Thyroid gland (tissue), 4 donors: ENCODE data around the gene SPEG. TPM values are rescaled to one million over a fixed set of nuclear protein-coding genes. Genes with fewer than 3 reads are reported as not detected.

Experiments used
- DNase-seq, 2 donors: peaks; one replicate each; pipeline ENCODE4 v3.0.0-alpha.2; 2019
- H3K27ac ChIP-seq, 3 donors: fragments of 200-600 bp; sonication (generic); 1 replicate in 2 of 3; 2 replicates in 1 of 3; pipeline ENCODE4 v1.5.1; 2016 to 2019; ENCODE audit warnings: mild to moderate bottlenecking in 1 of 3, moderate library complexity in 1 of 3
- H3K27me3 ChIP-seq: fragments of 200-600 bp; sonication (generic); one replicate; pipeline ENCODE4 v1.5.1; 2019
- H3K36me3 ChIP-seq, 2 donors: fragments of 200-600 bp; sonication (generic); one replicate each; pipeline ENCODE4 v1.5.1; 2016 to 2019
- H3K4me1 ChIP-seq, 2 donors: fragments of 200-600 bp; sonication (generic); one replicate each; pipeline ENCODE4 v1.5.1; 2017 to 2019
- H3K4me3 ChIP-seq, 3 donors: fragments of 200-600 bp; sonication (generic); replicated peaks in 1 of 3; 1 replicate in 2 of 3; 2 replicates in 1 of 3; pipeline ENCODE4 v1.5.1; 2016; ENCODE audit warnings: mild to moderate bottlenecking in 1 of 3
- H3K9me3 ChIP-seq: fragments of 200-600 bp; sonication (generic); one replicate; pipeline ENCODE4 v1.5.1; 2017
- POLR2A ChIP-seq, 2 donors: fragments of 450-650 bp; IDR thresholded peaks; one replicate each; pipeline ENCODE4 v1.6.1; 2017; ENCODE audit warnings: antibody characterized with exemption in 2 of 2, mild to moderate bottlenecking in 2 of 2, moderate library complexity in 1 of 2
- WGBS, 2 donors: methylation state at CpG; one replicate each; pipeline ENCODE4 v1.1.5; 2017; 5-methylcytosine and 5-hydroxymethylcytosine counted together
- intact Hi-C: fragments of 100-400 bp; cut with DNase I; formaldehyde crosslinking; loops from one replicate; pipeline ENCODE4 v1.15.1; 2023
- total RNA-seq, 4 donors: library from RNA; depleted of rRNA; stranded (reverse); fragments of >200 nt; gene quantifications; one replicate each; pipeline ENCODE4 v1.2.3, GENCODE V29; 2016
- TF ChIP-seq, protein P1 (sequence below), 6 experiments: fragments of 200-600 bp in 3 of 6; fragments of 450-650 bp in 3 of 6; sonication (generic) in 3 of 6; IDR thresholded peaks; one replicate each; pipeline ENCODE4 v1.5.1; 2016 to 2019; ENCODE audit warnings: antibody characterized with exemption in 6 of 6, mild to moderate bottlenecking in 2 of 6, inconsistent platforms in 1 of 6, moderate library complexity in 1 of 6

Gene SPEG
- total RNA-seq, 4 donors from 2014 or later: 1.9 to 3.5 (median 3.3) TPM

DNA sequence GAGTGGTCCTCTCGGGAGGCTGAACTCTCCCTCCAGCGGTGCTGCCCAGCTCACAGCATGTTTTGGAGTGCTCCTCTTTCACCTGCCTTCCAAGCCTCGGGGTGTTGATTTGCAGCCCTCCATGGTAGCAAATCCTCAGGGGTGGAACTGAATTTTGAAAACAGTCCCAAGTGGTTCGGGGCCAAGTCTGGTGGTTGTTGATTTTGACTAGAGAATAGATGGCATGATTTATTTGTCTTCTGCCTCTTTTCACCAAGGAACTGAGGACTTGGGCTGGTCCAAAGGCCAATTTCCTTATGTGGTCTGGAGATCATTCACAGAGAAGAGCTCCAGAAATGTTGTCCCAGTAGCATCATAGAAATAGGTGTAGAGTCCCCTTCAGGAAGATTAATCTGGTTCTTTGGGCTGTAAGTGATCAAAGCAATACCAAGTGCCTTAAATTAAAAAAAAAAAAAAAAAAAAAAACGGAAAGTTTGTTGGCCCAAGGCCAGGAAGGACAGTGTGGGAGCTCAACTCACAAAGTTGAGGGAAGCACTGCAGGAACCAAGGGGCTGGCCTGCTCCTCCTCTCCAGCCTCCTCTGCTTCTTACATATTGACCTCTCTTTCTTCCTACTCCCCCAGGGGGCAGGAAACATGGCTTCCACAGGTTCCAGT lies 18.9 kb upstream of the SPEG start:
- Histone ChIP-seq H3K27ac (no peak overlapping the region), H3K27me3 (peaks cover 9% of the 10 kb centered on the region), H3K4me3 (no peak overlapping the region), H3K4me1 (peaks cover 0 to 11% of the 10 kb centered on the region in 2 donors), H3K36me3 (no peaks in the 10 kb centered on the region), H3K9me3 (no peaks in the 10 kb centered on the region)
- intact Hi-C loops: no loop called here
- 58 to 67% methylated on average over 5 of the region's 5 CpGs for WGBS, 2 donors
- TF ChIP-seq, protein P1, sequence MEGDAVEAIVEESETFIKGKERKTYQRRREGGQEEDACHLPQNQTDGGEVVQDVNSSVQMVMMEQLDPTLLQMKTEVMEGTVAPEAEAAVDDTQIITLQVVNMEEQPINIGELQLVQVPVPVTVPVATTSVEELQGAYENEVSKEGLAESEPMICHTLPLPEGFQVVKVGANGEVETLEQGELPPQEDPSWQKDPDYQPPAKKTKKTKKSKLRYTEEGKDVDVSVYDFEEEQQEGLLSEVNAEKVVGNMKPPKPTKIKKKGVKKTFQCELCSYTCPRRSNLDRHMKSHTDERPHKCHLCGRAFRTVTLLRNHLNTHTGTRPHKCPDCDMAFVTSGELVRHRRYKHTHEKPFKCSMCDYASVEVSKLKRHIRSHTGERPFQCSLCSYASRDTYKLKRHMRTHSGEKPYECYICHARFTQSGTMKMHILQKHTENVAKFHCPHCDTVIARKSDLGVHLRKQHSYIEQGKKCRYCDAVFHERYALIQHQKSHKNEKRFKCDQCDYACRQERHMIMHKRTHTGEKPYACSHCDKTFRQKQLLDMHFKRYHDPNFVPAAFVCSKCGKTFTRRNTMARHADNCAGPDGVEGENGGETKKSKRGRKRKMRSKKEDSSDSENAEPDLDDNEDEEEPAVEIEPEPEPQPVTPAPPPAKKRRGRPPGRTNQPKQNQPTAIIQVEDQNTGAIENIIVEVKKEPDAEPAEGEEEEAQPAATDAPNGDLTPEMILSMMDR (IDR thresholded peaks at IDR 0.05): no peak
- TF ChIP-seq POLR2A (IDR thresholded peaks at IDR 0.05): no peak
- no peak for DNase-seq

DNA sequence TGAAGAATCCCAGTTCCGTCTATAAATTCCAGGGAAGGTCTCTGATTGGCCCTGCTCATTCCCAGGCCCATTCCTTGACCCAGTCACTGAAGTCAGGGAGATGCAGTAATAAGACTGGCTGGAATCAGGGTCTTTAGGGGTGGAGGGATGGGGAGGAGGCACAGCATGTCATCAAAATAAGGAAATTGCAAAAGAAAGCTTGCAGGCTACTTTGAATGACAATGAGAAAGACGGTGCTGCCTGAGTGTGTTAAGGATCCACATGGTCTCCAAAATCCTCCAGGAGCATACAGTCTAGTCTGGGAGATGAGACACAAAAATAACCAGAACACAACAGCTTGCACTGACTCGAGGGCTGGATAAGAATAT lies 18.4 kb upstream of the SPEG start:
- WGBS, 2 donors: 41 to 44% methylated on average over 3 of the region's 3 CpGs

DNA sequence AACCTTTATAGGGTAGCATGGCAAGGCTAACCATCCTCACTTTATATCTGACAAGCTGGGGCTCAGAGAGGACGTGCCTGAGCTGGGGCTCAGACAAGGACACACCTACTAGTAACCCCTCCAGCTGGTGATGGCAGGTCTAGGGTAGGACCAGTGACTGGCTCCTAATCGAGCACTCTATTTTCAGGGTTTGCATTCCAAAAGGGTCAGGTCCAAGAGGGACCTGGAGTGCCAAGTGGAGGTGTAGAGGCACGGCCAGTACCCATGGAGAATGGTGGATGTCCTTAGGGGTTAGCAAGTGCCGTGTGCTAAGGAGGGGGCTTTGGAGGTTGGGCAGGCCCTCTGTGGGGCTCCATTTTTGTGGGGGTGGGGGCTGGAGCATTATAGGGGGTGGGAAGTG lies 17.7 kb upstream of the SPEG start:
- TF ChIP-seq POLR2A (IDR thresholded peaks at IDR 0.05): no peak
- TF ChIP-seq, protein P1 (IDR thresholded peaks at IDR 0.05): no peak
- no peak overlapping the region for H3K27ac ChIP-seq
- 84 to 89% methylated on average over 2 to 4 of the region's 4 CpGs for WGBS, 2 donors

More for the DNA sequence above, 18.4 kb upstream of the SPEG start:
- H3K27me3 ChIP-seq: peaks cover 9% of the 10 kb centered on the region
- H3K27ac ChIP-seq: no peak overlapping the region
- TF ChIP-seq, protein P1 (IDR thresholded peaks at IDR 0.05): no peak
- TF ChIP-seq POLR2A (IDR thresholded peaks at IDR 0.05): no peak
- intact Hi-C loops: no loop called here
- H3K9me3 ChIP-seq: no peaks in the 10 kb centered on the region
- peaks cover 0 to 11% of the 10 kb centered on the region in 2 donors for H3K4me1 ChIP-seq
- DNase-seq: no peak
- H3K4me3 ChIP-seq: no peak overlapping the region
- H3K36me3 ChIP-seq: no peaks in the 10 kb centered on the region

DNA sequence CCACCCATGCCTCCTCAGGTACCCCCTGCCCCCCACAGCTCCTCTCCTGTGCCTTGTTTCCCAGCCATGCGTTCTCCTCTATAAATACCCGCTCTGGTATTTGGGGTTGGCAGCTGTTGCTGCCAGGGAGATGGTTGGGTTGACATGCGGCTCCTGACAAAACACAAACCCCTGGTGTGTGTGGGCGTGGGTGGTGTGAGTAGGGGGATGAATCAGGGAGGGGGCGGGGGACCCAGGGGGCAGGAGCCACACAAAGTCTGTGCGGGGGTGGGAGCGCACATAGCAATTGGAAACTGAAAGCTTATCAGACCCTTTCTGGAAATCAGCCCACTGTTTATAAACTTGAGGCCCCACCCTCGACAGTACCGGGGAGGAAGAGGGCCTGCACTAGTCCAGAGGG lies 17.3 kb upstream of the SPEG start:
- no peak for DNase-seq
- intact Hi-C loops: no loop called here
- Histone ChIP-seq H3K27ac (no peak overlapping the region), H3K27me3 (peaks cover 9% of the 10 kb centered on the region), H3K9me3 (no peaks in the 10 kb centered on the region), H3K36me3 (no peaks in the 10 kb centered on the region), H3K4me1 (peaks cover 0 to 11% of the 10 kb centered on the region in 2 donors), H3K4me3 (no peak overlapping the region)
- WGBS, 2 donors: 70 to 75% methylated on average over 8 to 9 of the region's 9 CpGs
- no peak for TF ChIP-seq POLR2A (IDR thresholded peaks at IDR 0.05)
- TF ChIP-seq, protein P1 (IDR thresholded peaks at IDR 0.05): no peak

More for the DNA sequence above, 17.7 kb upstream of the SPEG start:
- H3K4me3 ChIP-seq: no peak overlapping the region
- H3K27me3 ChIP-seq: peaks cover 9% of the 10 kb centered on the region
- H3K9me3 ChIP-seq: no peaks in the 10 kb centered on the region
- peaks cover 0 to 11% of the 10 kb centered on the region in 2 donors for H3K4me1 ChIP-seq
- intact Hi-C loops: no loop called here
- no peak for DNase-seq
- H3K36me3 ChIP-seq: no peaks in the 10 kb centered on the region

DNA sequence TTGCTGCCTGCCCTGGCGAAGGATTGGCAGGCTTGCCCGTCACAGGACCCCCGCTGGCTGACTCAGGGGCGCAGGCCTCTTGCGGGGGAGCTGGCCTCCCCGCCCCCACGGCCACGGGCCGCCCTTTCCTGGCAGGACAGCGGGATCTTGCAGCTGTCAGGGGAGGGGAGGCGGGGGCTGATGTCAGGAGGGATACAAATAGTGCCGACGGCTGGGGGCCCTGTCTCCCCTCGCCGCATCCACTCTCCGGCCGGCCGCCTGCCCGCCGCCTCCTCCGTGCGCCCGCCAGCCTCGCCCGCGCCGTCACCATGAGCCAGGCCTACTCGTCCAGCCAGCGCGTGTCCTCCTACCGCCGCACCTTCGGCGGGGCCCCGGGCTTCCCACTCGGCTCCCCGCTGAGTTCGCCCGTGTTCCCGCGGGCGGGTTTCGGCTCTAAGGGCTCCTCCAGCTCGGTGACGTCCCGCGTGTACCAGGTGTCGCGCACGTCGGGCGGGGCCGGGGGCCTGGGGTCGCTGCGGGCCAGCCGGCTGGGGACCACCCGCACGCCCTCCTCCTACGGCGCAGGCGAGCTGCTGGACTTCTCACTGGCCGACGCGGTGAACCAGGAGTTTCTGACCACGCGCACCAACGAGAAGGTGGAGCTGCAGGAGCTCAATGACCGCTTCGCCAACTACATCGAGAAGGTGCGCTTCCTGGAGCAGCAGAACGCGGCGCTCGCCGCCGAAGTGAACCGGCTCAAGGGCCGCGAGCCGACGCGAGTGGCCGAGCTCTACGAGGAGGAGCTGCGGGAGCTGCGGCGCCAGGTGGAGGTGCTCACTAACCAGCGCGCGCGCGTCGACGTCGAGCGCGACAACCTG lies 16.3 kb upstream of the SPEG start, which contains the start of gene DES:
DES (plus strand) TSS at position 223 of the 857 bp plus-strand sequence; CDS start at position 309, 86 bp downstream.
- H3K27ac ChIP-seq: no peak within 1 kb of the TSS
- peaks cover 0 to 11% of the 10 kb centered on the region in 2 donors for H3K4me1 ChIP-seq
- intact Hi-C loops: no loop called here
- peak; percentile 6 to 9 for DNase-seq
- no peaks in the 10 kb centered on the region for H3K9me3 ChIP-seq
- peaks cover 9% of the 10 kb centered on the region for H3K27me3 ChIP-seq
- WGBS, 2 donors: 14 to 33% methylated on average over 3 to 25 of the region's 98 CpGs
- TF ChIP-seq, protein P1 (IDR thresholded peaks at IDR 0.05): no peak
- no peak for TF ChIP-seq POLR2A (IDR thresholded peaks at IDR 0.05)
- H3K4me3 ChIP-seq: peak within 1 kb of the TSS in 1 of 3 donors; percentile 12
- H3K36me3 ChIP-seq: no peaks in the 10 kb centered on the region
